ENCODE data around the gene KCNIP2.

DNA sequence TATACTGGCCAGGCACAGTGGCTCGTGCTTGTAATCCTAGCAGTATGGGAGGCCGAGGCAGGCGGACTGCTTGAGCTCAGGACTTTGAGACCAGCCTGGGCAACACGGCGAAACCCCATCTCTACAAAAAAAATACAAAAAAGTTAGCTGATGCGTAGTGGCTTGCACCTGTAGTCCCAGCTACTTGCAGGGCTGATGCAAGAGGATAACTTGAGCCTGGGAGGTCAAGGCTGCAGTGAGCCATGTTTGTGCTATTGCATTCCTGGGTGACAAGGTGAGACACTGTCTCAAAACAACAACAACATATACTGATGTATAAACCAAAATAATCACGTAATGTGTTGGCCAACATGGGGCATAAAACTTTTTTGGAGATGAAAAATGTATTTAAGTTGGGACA, 53.9 kb downstream of the KCNIP2 start:
- TF ChIP-seq, protein P1, sequence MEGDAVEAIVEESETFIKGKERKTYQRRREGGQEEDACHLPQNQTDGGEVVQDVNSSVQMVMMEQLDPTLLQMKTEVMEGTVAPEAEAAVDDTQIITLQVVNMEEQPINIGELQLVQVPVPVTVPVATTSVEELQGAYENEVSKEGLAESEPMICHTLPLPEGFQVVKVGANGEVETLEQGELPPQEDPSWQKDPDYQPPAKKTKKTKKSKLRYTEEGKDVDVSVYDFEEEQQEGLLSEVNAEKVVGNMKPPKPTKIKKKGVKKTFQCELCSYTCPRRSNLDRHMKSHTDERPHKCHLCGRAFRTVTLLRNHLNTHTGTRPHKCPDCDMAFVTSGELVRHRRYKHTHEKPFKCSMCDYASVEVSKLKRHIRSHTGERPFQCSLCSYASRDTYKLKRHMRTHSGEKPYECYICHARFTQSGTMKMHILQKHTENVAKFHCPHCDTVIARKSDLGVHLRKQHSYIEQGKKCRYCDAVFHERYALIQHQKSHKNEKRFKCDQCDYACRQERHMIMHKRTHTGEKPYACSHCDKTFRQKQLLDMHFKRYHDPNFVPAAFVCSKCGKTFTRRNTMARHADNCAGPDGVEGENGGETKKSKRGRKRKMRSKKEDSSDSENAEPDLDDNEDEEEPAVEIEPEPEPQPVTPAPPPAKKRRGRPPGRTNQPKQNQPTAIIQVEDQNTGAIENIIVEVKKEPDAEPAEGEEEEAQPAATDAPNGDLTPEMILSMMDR (IDR thresholded peaks at IDR 0.05), result no peak
- TF ChIP-seq POLR2A (IDR thresholded peaks at IDR 0.05), result no peak
